ENCODE results near the gene EPHB2. TPM values are rescaled to one million over a fixed set of nuclear protein-coding genes. Genes with fewer than 3 reads are reported as not detected.

EPHB2 gene
- total and polyA plus RNA-seq, 2 donors from 2014 or later, result 3.0 to 9.5 TPM

DNA sequence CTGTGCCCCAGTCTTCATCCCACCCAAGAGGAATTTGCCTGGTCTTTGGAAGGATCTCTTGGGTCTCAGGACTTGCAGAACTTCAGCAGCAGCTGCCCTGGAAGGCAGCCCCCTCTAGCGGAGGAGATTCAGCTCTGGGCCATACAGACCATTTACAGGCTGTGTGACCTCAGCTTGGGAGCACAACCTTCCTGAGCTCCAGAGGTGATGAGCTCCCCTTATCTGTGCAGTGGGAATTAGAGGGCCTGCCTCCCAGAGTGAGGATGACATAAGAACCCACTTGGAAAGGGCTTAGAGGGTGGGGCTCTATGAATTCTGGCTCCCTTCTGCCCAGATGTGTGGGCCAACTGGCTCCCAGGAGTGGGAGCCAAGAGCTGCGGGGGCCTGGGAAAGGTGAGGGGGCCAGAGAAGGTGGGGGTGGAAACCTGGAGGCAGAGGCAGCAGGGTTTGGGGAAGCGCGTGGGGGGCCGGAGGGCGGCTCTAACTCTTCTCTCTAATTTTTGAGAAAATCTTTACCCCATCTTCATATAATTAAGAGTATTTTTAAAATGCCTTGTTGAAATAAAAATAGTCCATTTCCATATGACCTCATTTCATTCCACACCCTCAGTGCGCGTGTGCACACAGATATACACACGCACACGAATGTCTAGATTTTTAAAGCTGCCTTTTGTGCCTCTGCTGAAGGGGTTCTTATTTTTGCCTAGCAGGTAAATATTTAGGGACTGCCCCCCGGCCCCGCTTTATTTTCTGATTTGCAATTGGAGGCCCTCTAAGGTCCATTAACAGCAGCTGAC, 21.5 kb downstream of the EPHB2 start:
- intact Hi-C loops (cut with DNase I), result no loop called here
- H3K36me3 ChIP-seq (ENCODE audit: control insufficient read depth in 2 of 3, insufficient read depth in 3 of 3, low read length in 3 of 3), result no peaks in the 10 kb centered on the region
- no peaks in the 10 kb centered on the region for H3K4me1 ChIP-seq (ENCODE audit: control insufficient read depth in 2 of 3, insufficient read depth in 2 of 3, low read depth in 1 of 3, low read length in 3 of 3)
- TF ChIP-seq, protein P1, sequence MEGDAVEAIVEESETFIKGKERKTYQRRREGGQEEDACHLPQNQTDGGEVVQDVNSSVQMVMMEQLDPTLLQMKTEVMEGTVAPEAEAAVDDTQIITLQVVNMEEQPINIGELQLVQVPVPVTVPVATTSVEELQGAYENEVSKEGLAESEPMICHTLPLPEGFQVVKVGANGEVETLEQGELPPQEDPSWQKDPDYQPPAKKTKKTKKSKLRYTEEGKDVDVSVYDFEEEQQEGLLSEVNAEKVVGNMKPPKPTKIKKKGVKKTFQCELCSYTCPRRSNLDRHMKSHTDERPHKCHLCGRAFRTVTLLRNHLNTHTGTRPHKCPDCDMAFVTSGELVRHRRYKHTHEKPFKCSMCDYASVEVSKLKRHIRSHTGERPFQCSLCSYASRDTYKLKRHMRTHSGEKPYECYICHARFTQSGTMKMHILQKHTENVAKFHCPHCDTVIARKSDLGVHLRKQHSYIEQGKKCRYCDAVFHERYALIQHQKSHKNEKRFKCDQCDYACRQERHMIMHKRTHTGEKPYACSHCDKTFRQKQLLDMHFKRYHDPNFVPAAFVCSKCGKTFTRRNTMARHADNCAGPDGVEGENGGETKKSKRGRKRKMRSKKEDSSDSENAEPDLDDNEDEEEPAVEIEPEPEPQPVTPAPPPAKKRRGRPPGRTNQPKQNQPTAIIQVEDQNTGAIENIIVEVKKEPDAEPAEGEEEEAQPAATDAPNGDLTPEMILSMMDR (IDR thresholded peaks at IDR 0.05; ENCODE audit: borderline replicate concordance, extremely low read depth, insufficient read depth), result no peak
- no peak overlapping the region for H3K27ac ChIP-seq (ENCODE audit: low read depth in 2 of 2, low read length in 2 of 2)
- no peaks in the 10 kb centered on the region for H3K9me3 ChIP-seq (ENCODE audit: control insufficient read depth in 2 of 3, insufficient read depth in 1 of 3, low read length in 3 of 3)
- no peak for DNase-seq
- H3K9ac ChIP-seq (ENCODE audit: low read length in 3 of 3), result no peak overlapping the region
- FAIRE-seq, result no peak
- no peak overlapping the region for H3K4me3 ChIP-seq (ENCODE audit: low read length in 3 of 3)
- H3K27me3 ChIP-seq (ENCODE audit: control insufficient read depth, insufficient read depth, low read length), result no peaks in the 10 kb centered on the region

DNA sequence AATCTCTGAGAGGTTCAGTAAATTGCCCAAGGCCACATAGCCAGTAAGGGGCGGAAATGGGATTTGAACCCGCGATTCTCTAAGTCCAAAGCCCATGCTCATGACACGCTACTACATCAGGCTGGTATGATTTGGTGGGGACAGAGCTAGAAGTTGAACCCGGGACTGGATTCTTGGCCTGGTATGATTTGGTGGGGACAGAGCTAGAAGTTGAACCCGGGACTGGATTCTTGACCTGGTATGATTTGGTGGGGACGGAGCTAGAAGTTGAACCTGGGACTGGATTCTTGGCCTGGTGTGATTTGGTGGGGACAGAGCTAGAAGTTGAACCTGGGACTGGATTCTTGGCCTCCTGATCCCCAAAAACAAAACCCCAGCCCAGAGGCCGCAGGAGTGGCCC, 23.0 kb downstream of the EPHB2 start:
- TF ChIP-seq, protein P1 (IDR thresholded peaks at IDR 0.05; ENCODE audit: borderline replicate concordance, extremely low read depth, insufficient read depth), result no peak
- FAIRE-seq, result no peak

DNA sequence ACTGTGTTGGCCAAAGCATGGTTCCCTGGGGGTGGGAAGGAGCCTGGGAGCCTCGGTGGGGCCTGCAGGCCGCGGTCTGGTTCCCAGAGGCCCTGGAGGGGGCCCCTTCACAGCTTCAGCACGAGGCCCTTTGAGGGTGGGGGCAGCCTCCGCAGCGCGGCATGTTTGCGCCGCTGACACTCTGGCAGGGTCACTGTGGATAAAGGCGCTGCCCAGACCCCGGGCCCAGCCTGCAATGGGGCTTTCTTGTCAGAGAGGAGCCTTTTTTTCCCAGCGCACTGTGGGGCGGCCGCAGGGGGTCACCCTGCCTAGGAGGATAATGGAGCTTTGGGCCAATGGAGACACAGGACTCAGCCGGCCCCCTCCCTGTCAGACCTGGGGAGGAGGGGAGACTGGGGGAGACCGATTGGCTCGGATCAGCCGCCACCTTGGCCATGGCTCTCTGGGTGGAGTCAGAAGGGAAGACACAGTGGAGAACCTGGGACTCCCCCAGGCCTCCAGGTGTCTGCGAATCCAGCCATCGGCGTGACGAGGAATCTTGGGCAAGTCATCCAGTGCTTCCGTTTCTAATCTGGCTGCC, 26.0 kb downstream of the EPHB2 start:
- TF ChIP-seq, protein P1 (IDR thresholded peaks at IDR 0.05; ENCODE audit: borderline replicate concordance, extremely low read depth, insufficient read depth), result no peak
- peak in 1 of 5 donors; percentile 19 for DNase-seq
- no peak overlapping the region for H3K9ac ChIP-seq (ENCODE audit: low read length in 3 of 3)
- no peaks in the 10 kb centered on the region for H3K27me3 ChIP-seq (ENCODE audit: control insufficient read depth, insufficient read depth, low read length)
- H3K4me1 ChIP-seq (ENCODE audit: control insufficient read depth in 2 of 3, insufficient read depth in 2 of 3, low read depth in 1 of 3, low read length in 3 of 3), result no peaks in the 10 kb centered on the region
- H3K4me3 ChIP-seq (ENCODE audit: low read length in 3 of 3), result no peak overlapping the region
- H3K9me3 ChIP-seq (ENCODE audit: control insufficient read depth in 2 of 3, insufficient read depth in 1 of 3, low read length in 3 of 3), result no peaks in the 10 kb centered on the region
- H3K27ac ChIP-seq (ENCODE audit: low read depth in 2 of 2, low read length in 2 of 2), result no peak overlapping the region
- intact Hi-C loops (cut with DNase I), result no loop called here
- no peak for FAIRE-seq
- peaks cover 0 to 2% (median 0%) of the 10 kb centered on the region in 3 donors for H3K36me3 ChIP-seq (ENCODE audit: control insufficient read depth in 2 of 3, insufficient read depth in 3 of 3, low read length in 3 of 3)

More for the DNA sequence above, 23.0 kb downstream of the EPHB2 start:
- H3K4me1 ChIP-seq (ENCODE audit: control insufficient read depth in 2 of 3, insufficient read depth in 2 of 3, low read depth in 1 of 3, low read length in 3 of 3), result no peaks in the 10 kb centered on the region
- no peak overlapping the region for H3K27ac ChIP-seq (ENCODE audit: low read depth in 2 of 2, low read length in 2 of 2)
- H3K9me3 ChIP-seq (ENCODE audit: control insufficient read depth in 2 of 3, insufficient read depth in 1 of 3, low read length in 3 of 3), result no peaks in the 10 kb centered on the region
- intact Hi-C loops (cut with DNase I), result no loop called here
- H3K36me3 ChIP-seq (ENCODE audit: control insufficient read depth in 2 of 3, insufficient read depth in 3 of 3, low read length in 3 of 3), result peaks cover 0 to 2% (median 0%) of the 10 kb centered on the region in 3 donors
- no peak for DNase-seq
- H3K4me3 ChIP-seq (ENCODE audit: low read length in 3 of 3), result no peak overlapping the region
- H3K27me3 ChIP-seq (ENCODE audit: control insufficient read depth, insufficient read depth, low read length), result no peaks in the 10 kb centered on the region
- H3K9ac ChIP-seq (ENCODE audit: low read length in 3 of 3), result no peak overlapping the region

All from kidney (tissue), 14 donors.